Fibroblast of lung (primary cell): ENCODE measurements around the gene VPS35L. TPM values are rescaled to one million over a fixed set of nuclear protein-coding genes. Genes with fewer than 3 reads are reported as not detected.

ENCODE experiments used
- DNase-seq, 2 donors: peaks; one replicate each; pipeline versions ENCODE4 v3.0.0 to v3.0.0-alpha.2; 2010; ENCODE audit warnings: low read depth in 2 of 2
- H2AFZ ChIP-seq: 2 replicates; pipeline ENCODE4 v1.5.1; 2012; ENCODE audit warnings: low read length, control low read depth, inconsistent platforms
- H3K27ac ChIP-seq: 2 replicates; pipeline ENCODE4 v1.5.1; 2011; ENCODE audit warnings: low read length, control low read depth; ENCODE audit not compliant: insufficient read depth
- H3K27me3 ChIP-seq: 2 replicates; pipeline ENCODE4 v1.5.1; 2011; ENCODE audit warnings: mild to moderate bottlenecking, low read length; ENCODE audit not compliant: control insufficient read depth, insufficient read depth
- H3K36me3 ChIP-seq: 2 replicates; pipeline ENCODE4 v1.5.1; 2011; ENCODE audit warnings: low read length; ENCODE audit not compliant: control insufficient read depth, insufficient read depth
- H3K4me1 ChIP-seq: 2 replicates; pipeline ENCODE4 v1.5.1; 2011; ENCODE audit warnings: low read length; ENCODE audit not compliant: control insufficient read depth, insufficient read depth; ENCODE audit errors: extremely low read depth
- H3K4me2 ChIP-seq: 2 replicates; pipeline ENCODE4 v1.5.1; 2011; ENCODE audit warnings: low read length, control low read depth; ENCODE audit not compliant: insufficient read depth; ENCODE audit errors: extremely low read depth
- H3K4me3 ChIP-seq, 4 experiments: fragments of 200-600 bp in 1 of 4; sonication (generic) in 1 of 4; replicated peaks in 1 of 4; 2 replicates each; pipeline ENCODE4 v1.5.1; 2011 to 2016; ENCODE audit warnings: low read length in 4 of 4, low read depth in 3 of 4, mild to moderate bottlenecking in 3 of 4, control low read depth in 2 of 4, inconsistent platforms in 1 of 4, mixed read lengths in 1 of 4; ENCODE audit not compliant: insufficient read depth in 1 of 4; ENCODE audit errors: control extremely low read depth in 1 of 4
- H3K79me2 ChIP-seq: 2 replicates; pipeline ENCODE4 v1.5.1; 2012; ENCODE audit warnings: mild to moderate bottlenecking, low read length, inconsistent platforms; ENCODE audit not compliant: control insufficient read depth, insufficient read depth
- H3K9ac ChIP-seq: 2 replicates; pipeline ENCODE4 v1.5.1; 2011; ENCODE audit warnings: mild to moderate bottlenecking, low read length, control low read depth; ENCODE audit not compliant: insufficient read depth
- H3K9me3 ChIP-seq: 2 replicates; pipeline ENCODE4 v1.5.1; 2012; ENCODE audit warnings: low read depth, low read length; ENCODE audit not compliant: control insufficient read depth, insufficient read depth
- H4K20me1 ChIP-seq: 2 replicates; pipeline ENCODE4 v1.5.1; 2011; ENCODE audit warnings: low read length; ENCODE audit not compliant: control insufficient read depth, insufficient read depth; ENCODE audit errors: extremely low read depth
- EZH2 ChIP-seq: IDR thresholded peaks from 2 replicates; pipeline ENCODE4 v1.5.1; 2012; ENCODE audit warnings: low read length, control low read depth, mild to moderate bottlenecking; ENCODE audit errors: missing control alignments
- polyA plus RNA-seq, 2 donors: library from polyadenylated mRNA; depleted of rRNA in 1 of 2; stranded (reverse) in 1 of 2; unstranded in 1 of 2; fragments of >200 nt; gene quantifications; 2 replicates each; pipeline ENCODE4 v1.2.1, GENCODE V29; 2011 to 2012; ENCODE audit warnings: missing spikeins in 1 of 2
- total RNA-seq: library from RNA; depleted of rRNA; stranded (reverse); fragments of >200 nt; gene quantifications from 2 replicates; pipeline ENCODE4 v1.2.1, GENCODE V29; 2014
- TF ChIP-seq, protein P1 (sequence below), 2 donors: IDR thresholded peaks in 1 of 2; conservative IDR thresholded peaks in 1 of 2; 1 replicate in 1 of 2; 2 replicates in 1 of 2; pipeline ENCODE4 v1.5.1; 2011 to 2012; ENCODE audit warnings: low read length in 2 of 2, control low read depth in 1 of 2, inconsistent platforms in 1 of 2, low read depth in 1 of 2, mild to moderate bottlenecking in 1 of 2

The VPS35L gene
- total and polyA plus RNA-seq, 2 donors (not counting 1 experiment from before 2014, with no cell fraction given), result 46.7 to 54.7 TPM

DNA sequence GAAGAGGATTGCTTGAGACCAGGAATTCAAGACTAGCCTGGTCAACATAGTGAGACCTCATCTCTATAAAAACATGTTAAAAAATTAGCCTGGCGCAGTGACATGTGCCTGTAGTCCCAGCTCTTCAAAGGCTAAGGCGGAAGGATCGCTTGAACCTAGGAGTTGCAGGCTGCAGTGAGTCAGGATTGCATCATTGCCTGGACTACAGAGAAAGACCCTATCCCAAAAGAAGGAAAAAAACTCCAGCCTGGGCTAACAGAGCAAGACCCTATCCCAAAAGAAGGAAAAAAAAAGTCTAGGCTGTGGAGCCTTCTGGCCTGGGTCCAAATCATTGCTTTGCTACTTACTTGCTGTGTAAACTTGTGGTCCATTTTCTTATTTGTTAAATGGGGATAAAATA lies 26.8 kb upstream of the VPS35L start:
- Histone ChIP-seq H3K4me3 (no peak overlapping the region), H3K36me3 (peaks cover 3% of the 10 kb centered on the region), H3K27me3 (no peaks in the 10 kb centered on the region), H3K79me2 (peaks cover 29% of the 10 kb centered on the region), H4K20me1 (no peaks in the 10 kb centered on the region), H3K4me2 (no peak overlapping the region), H3K4me1 (peaks cover 2% of the 10 kb centered on the region), H2AFZ (no peak overlapping the region), H3K9ac (no peak overlapping the region), H3K9me3 (no peaks in the 10 kb centered on the region), H3K27ac (no peak overlapping the region)
- TF ChIP-seq EZH2, result no peak
- TF ChIP-seq, protein P1, sequence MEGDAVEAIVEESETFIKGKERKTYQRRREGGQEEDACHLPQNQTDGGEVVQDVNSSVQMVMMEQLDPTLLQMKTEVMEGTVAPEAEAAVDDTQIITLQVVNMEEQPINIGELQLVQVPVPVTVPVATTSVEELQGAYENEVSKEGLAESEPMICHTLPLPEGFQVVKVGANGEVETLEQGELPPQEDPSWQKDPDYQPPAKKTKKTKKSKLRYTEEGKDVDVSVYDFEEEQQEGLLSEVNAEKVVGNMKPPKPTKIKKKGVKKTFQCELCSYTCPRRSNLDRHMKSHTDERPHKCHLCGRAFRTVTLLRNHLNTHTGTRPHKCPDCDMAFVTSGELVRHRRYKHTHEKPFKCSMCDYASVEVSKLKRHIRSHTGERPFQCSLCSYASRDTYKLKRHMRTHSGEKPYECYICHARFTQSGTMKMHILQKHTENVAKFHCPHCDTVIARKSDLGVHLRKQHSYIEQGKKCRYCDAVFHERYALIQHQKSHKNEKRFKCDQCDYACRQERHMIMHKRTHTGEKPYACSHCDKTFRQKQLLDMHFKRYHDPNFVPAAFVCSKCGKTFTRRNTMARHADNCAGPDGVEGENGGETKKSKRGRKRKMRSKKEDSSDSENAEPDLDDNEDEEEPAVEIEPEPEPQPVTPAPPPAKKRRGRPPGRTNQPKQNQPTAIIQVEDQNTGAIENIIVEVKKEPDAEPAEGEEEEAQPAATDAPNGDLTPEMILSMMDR (conservative IDR thresholded peaks at IDR 0.05 in 1 of 2, IDR thresholded peaks at IDR 0.05 in 1 of 2; ENCODE audit: low read depth in 1 of 2, low read length in 2 of 2), result no peak
- no peak for DNase-seq

DNA sequence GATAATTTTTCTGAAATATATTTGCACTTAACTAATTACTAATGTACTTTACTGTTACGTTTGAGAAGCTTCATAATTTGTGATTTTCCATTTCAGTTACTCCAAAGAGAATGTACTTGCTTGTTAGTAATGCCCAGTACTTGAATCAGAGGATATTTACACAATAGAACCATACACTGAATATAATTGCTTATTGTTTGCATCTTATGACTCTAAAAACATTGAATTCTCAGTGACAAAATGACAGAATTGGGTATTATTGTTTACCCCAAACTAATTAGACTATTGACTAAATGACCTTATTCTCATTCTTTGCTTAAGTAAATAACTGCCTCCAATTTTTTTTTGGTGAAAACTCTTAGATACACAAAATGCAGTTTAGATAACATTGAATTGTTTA lies 22.9 kb upstream of the VPS35L start:
- Histone ChIP-seq H3K4me1 (no peaks in the 10 kb centered on the region), H3K9me3 (no peaks in the 10 kb centered on the region), H3K4me3 (no peak overlapping the region), H3K4me2 (no peak overlapping the region), H2AFZ (no peak overlapping the region), H4K20me1 (no peaks in the 10 kb centered on the region), H3K27me3 (no peaks in the 10 kb centered on the region), H3K36me3 (peaks cover 3% of the 10 kb centered on the region), H3K79me2 (no peaks in the 10 kb centered on the region), H3K27ac (no peak overlapping the region), H3K9ac (no peak overlapping the region)
- TF ChIP-seq EZH2, result no peak
- TF ChIP-seq, protein P1 (conservative IDR thresholded peaks at IDR 0.05 in 1 of 2, IDR thresholded peaks at IDR 0.05 in 1 of 2; ENCODE audit: low read depth in 1 of 2, low read length in 2 of 2), result no peak
- DNase-seq, result no peak

DNA sequence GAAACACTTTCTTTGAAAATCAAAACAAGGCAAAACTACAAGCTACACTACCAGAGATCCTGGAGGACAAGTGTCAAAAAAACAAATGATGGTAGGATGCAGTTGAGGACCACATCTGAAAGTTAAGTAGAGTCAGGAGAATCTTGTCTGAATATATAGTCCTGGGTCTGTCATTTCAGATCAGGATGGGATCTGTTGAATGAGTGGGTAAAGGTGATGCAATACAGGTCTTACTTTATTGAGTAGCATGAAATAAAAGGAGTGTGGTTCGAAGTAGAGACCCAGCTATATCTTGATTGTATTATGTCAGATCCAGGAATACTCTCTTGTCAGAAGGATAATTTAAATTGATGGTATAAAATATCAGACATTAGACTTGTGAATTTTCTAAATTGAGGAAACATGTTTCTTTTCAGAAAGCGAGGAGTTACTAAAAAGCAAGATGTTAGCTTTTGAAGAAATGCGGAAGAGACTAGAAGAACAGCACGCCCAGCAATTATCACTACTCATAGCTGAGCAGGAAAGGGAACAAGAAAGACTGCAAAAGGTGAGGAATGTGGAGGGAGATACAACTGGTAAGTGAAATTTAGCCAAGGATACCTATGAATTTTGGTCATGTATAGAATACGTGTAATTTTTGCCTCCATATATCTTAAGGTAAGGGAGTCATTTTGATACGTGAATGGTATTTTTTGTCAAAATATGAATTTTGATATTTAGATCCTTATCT lies 15.1 kb upstream of the VPS35L start:
- H2AFZ ChIP-seq, result no peak overlapping the region
- no peaks in the 10 kb centered on the region for H3K9me3 ChIP-seq
- TF ChIP-seq EZH2, result no peak
- TF ChIP-seq, protein P1 (conservative IDR thresholded peaks at IDR 0.05 in 1 of 2, IDR thresholded peaks at IDR 0.05 in 1 of 2; ENCODE audit: low read depth in 1 of 2, low read length in 2 of 2), result no peak
- H3K79me2 ChIP-seq, result no peaks in the 10 kb centered on the region
- no peaks in the 10 kb centered on the region for H3K27me3 ChIP-seq
- H3K4me2 ChIP-seq, result no peak overlapping the region
- no peaks in the 10 kb centered on the region for H3K4me1 ChIP-seq
- H4K20me1 ChIP-seq, result no peaks in the 10 kb centered on the region
- no peak overlapping the region for H3K9ac ChIP-seq
- H3K27ac ChIP-seq, result no peak overlapping the region
- no peak for DNase-seq
- no peaks in the 10 kb centered on the region for H3K36me3 ChIP-seq
- H3K4me3 ChIP-seq, result no peak overlapping the region
